Thoracic aorta (tissue), 2 donors: ENCODE measurements around the gene HLA-F. TPM values are rescaled to one million over a fixed set of nuclear protein-coding genes. Genes with fewer than 3 reads are reported as not detected.

Experiments
- ATAC-seq: fragments of 150-250 bp; one replicate; pipeline ENCODE4 v1.8.0; 2017; ENCODE audit warnings: low read depth; ENCODE audit not compliant: insufficient number of reproducible peaks, low FRiP score
- DNase-seq: peaks from one replicate; pipeline ENCODE4 v3.0.0-alpha.2; 2020; ENCODE audit warnings: low spot score
- H3K27ac ChIP-seq, 2 donors: fragments of 200-600 bp; sonication (generic); 1 replicate in 1 of 2; 2 replicates in 1 of 2; pipeline ENCODE4 v1.5.1; 2016; ENCODE audit warnings: mild to moderate bottlenecking in 2 of 2, moderate library complexity in 2 of 2
- H3K27me3 ChIP-seq: fragments of 200-600 bp; sonication (generic); replicated peaks from 2 replicates; pipeline ENCODE4 v1.6.0; 2016; ENCODE audit warnings: mild to moderate bottlenecking; ENCODE audit not compliant: insufficient read depth
- H3K36me3 ChIP-seq: fragments of 200-600 bp; sonication (generic); one replicate; pipeline ENCODE4 v1.5.1; 2016
- H3K4me1 ChIP-seq, 2 donors: fragments of 200-600 bp; sonication (generic); 1 replicate in 1 of 2; 2 replicates in 1 of 2; pipeline versions ENCODE4 v1.5.1 to v1.6.0; 2016; ENCODE audit warnings: low read depth in 2 of 2, mild to moderate bottlenecking in 1 of 2; ENCODE audit not compliant: control insufficient read depth in 1 of 2
- H3K4me3 ChIP-seq: fragments of 200-600 bp; sonication (generic); 2 replicates; pipeline ENCODE4 v1.5.1; 2016; ENCODE audit warnings: mild to moderate bottlenecking
- H3K9me3 ChIP-seq: fragments of 200-600 bp; sonication (generic); 2 replicates; pipeline ENCODE4 v1.5.1; 2016
- total RNA-seq, 2 donors: library from RNA; depleted of rRNA; stranded (reverse); fragments of >200 nt; gene quantifications; one replicate each; pipeline versions ENCODE4 v1.1.0 to v1.2.3, GENCODE V29; 2016
- TF ChIP-seq, protein P1 (sequence below): fragments of 200-600 bp; sonication (generic); IDR thresholded peaks from one replicate; pipeline ENCODE4 v1.5.1; 2019; ENCODE audit warnings: antibody characterized with exemption

The HLA-F gene
- total RNA-seq, 2 donors from 2014 or later = 94.2 to 117 TPM

- Histone ChIP-seq H3K27ac (no peak overlapping the region), H3K4me1 (no peaks in the 10 kb centered on the region), H3K9me3 (no peaks in the 10 kb centered on the region), H3K27me3 (no peaks in the 10 kb centered on the region), H3K36me3 (no peaks in the 10 kb centered on the region), H3K4me3 (no peak overlapping the region)
- ATAC-seq = no peak
- DNase-seq = no peak
- TF ChIP-seq, protein P1, sequence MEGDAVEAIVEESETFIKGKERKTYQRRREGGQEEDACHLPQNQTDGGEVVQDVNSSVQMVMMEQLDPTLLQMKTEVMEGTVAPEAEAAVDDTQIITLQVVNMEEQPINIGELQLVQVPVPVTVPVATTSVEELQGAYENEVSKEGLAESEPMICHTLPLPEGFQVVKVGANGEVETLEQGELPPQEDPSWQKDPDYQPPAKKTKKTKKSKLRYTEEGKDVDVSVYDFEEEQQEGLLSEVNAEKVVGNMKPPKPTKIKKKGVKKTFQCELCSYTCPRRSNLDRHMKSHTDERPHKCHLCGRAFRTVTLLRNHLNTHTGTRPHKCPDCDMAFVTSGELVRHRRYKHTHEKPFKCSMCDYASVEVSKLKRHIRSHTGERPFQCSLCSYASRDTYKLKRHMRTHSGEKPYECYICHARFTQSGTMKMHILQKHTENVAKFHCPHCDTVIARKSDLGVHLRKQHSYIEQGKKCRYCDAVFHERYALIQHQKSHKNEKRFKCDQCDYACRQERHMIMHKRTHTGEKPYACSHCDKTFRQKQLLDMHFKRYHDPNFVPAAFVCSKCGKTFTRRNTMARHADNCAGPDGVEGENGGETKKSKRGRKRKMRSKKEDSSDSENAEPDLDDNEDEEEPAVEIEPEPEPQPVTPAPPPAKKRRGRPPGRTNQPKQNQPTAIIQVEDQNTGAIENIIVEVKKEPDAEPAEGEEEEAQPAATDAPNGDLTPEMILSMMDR = no peak
Measured at GRCh38 chr6:29770306-29770705, 47.1 kb downstream of the HLA-F start.

GRCh38 chr6:29776684-29777083 is 53.5 kb downstream of the HLA-F start:
- H3K27me3 ChIP-seq = no peaks in the 10 kb centered on the region
- H3K36me3 ChIP-seq = no peaks in the 10 kb centered on the region
- H3K4me3 ChIP-seq = no peak overlapping the region
- H3K27ac ChIP-seq = no peak overlapping the region
- no peak for ATAC-seq
- TF ChIP-seq, protein P1 = no peak
- no peaks in the 10 kb centered on the region for H3K4me1 ChIP-seq
- no peaks in the 10 kb centered on the region for H3K9me3 ChIP-seq
- DNase-seq = no peak

Other genes starting within 250 kb of the HLA-F start
- not detected for gene MAS1L, start 235.5 kb upstream of the HLA-F start, total RNA-seq
- not detected for gene UBD, start 163.7 kb upstream of the HLA-F start, total RNA-seq
- not detected for gene OR2H2, start 138.3 kb upstream of the HLA-F start, total RNA-seq
- gene GABBR1, start 90.3 kb upstream of the HLA-F start, total RNA-seq = 100 to 1,000 TPM in 1 of 2 donors, 10 to 100 TPM in 1; 63.2 to 112 TPM
- gene MOG, start 66.3 kb upstream of the HLA-F start, total RNA-seq = not detected
- 1 to 10 TPM in 1 of 2 donors, not detected in 1; 3.2 TPM for gene ZFP57, start 42.3 kb upstream of the HLA-F start, total RNA-seq
- under 1 TPM in 1 of 2 donors, not detected in 1; 0.85 TPM for gene HLA-G, start 104.4 kb downstream of the HLA-F start, total RNA-seq
- 100 to 1,000 TPM; 525 to 870 TPM for gene HLA-A, start 219.1 kb downstream of the HLA-F start, total RNA-seq